Stimulated activated CD4-positive, alpha-beta T cell treated with anti-CD3 and anti-CD28 coated beads, Interleukin-2, amount 100 ng/mL, for 24 hours (primary cell): ENCODE data around the gene TRMT1.

Experiments
- DNase-seq, 2 donors: peaks; one replicate each; pipeline ENCODE4 v3.0.0-alpha.2; 2020

Gene TRMT1

GRCh38 chr19:13122980-13123957 is 6.7 kb upstream of the TRMT1 start:
- no peak for DNase-seq

DNA sequence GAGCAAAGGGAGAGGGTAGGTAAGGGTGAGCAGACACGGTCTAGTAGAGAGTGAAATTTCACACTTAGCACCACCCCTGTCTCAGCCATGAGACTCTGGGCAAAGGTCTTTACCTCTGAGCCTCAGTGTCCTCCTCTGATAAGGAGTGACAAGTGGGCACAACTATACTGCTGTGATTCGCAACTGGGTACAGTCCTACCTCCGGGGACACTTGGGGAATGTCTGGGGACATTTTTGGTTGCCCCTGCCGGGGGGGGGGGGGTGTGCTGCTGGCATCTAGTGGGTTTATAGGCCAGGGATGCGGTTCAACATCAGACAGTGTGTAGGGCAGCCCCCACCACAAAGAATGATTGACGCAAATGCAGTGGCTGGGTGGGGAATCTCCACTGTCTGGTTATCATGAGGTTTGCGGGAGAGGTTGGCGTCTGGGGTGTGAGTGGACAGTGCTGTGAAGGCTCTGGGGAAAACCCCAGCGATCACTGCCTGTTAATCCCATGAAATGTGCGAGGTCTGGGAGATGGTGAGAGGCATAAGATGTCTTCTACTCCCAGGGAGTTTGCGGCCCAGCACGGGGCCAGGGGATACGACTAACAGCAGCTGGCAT is 5.8 kb upstream of the TRMT1 start:
- no peak for DNase-seq

- no peak for DNase-seq
Observed at GRCh38 chr19:13121551-13122274, 5.2 kb upstream of the TRMT1 start.

DNA sequence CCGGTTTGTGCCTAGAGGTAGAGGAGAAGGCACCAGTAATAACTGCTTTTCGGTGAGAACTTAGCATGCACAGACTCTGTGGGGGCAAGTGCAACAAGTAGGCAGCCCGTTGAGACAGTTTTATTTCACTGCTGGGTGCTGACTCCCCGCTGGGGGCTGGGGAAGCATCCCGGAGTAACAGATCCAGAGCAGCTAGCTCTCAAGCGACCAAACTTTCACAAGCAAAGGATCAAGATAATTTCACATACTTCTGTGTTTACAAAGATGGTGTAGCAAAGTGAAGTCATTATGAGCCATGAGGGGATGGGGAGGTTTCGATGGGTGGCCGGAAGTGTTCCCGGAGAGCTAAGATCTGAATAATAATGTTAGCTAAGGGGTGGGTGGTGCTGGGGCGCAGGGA is 4.3 kb upstream of the TRMT1 start:
- no peak for DNase-seq

DNA sequence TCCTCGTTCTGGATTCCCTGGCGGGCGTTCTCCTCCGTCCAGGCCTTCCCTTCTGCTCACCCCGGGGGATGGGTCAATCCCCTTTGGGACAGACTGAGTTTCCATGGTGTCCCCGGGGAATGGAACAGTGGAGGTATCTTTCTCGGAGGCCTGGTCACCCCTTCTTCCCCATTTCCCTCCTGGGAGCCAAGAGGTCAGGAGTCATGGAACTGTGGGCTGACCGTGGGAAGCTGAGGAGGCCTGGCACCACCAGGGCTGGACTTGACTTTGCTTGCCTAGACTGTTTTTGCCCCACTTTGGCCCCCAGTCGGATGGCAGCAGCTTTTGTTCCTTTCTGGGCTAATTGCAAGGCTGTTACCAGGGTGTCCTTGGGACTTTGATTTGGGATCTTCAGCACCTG is 3.5 kb upstream of the TRMT1 start:
- DNase-seq: no peak

GRCh38 chr19:13119627-13120026 is 3.1 kb upstream of the TRMT1 start:
- DNase-seq: no peak

- DNase-seq: peak in 1 of 2 donors; percentile 65
Observed at GRCh38 chr19:13118424-13119193, 2.1 kb upstream of the TRMT1 start.

DNA sequence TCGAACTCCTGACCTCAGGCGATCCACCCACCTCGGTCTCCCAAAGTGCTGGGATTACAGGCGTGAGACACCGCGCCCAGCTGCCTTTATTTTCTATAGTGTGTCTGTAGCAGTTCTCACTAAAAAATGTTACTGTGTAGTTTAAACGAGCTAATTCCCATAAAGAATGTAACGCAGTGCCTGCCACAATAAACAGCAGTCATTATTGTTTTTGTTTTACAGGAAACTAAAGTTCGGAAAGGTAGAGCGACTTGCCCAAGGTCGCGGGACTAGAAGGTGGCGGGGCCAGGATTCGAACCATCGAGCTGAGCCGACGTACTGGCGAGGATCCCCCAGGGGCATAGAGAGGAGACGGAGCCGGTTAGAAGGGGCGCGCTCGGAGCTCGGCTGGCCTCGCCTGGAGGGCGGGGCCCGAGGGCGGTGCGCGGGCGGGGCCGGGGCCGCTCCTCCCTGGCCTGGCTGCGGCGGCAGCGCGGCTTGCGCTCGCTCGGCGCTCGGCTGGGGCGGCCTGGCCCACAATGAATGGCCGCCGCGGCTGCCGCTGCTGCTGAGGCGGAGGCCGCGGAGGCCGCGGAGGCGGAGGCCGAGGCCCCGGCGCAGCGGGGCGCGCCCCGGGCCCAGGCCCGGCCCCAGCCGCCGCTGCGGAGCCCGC is 1.4 kb upstream of the TRMT1 start, which contains the start of gene NACC1:
Gene NACC1, plus strand, starts transcription at position 493 of the 652 bp plus-strand sequence. CDS start 16,944 bp downstream, outside the sequence.
- peak; percentile 91 for DNase-seq

- no peak for DNase-seq
Observed at GRCh38 chr19:13117176-13117771, 734 bp upstream of the TRMT1 start.

GRCh38 chr19:13115936-13116281 is 631 bp downstream of the TRMT1 start:
- no peak for DNase-seq

DNA sequence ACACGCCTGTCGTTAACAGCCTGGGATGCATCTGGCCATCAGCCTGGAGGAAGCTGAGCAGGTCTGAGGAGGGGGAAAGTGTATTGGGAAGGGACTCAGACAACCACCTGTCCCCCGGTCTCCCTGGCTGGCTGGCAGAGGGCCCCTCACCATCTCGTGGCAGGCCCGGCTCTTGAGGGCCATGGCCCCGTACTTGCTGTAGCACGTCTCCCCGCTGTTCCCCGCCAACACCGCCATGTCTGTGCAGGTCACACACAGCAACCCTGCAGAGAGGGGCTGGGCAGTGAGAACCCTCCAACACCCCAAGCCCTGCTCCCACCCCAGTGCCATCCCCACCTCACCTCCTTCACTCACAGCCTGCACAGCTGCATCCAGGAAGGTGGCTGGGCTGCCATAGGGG is 4.0 kb downstream of the TRMT1 start:
- DNase-seq: no peak

GRCh38 chr19:13110099-13110610 is 6.4 kb downstream of the TRMT1 start:
- no peak for DNase-seq

GRCh38 chr19:13109361-13110098 is 7.0 kb downstream of the TRMT1 start:
- DNase-seq: no peak

DNA sequence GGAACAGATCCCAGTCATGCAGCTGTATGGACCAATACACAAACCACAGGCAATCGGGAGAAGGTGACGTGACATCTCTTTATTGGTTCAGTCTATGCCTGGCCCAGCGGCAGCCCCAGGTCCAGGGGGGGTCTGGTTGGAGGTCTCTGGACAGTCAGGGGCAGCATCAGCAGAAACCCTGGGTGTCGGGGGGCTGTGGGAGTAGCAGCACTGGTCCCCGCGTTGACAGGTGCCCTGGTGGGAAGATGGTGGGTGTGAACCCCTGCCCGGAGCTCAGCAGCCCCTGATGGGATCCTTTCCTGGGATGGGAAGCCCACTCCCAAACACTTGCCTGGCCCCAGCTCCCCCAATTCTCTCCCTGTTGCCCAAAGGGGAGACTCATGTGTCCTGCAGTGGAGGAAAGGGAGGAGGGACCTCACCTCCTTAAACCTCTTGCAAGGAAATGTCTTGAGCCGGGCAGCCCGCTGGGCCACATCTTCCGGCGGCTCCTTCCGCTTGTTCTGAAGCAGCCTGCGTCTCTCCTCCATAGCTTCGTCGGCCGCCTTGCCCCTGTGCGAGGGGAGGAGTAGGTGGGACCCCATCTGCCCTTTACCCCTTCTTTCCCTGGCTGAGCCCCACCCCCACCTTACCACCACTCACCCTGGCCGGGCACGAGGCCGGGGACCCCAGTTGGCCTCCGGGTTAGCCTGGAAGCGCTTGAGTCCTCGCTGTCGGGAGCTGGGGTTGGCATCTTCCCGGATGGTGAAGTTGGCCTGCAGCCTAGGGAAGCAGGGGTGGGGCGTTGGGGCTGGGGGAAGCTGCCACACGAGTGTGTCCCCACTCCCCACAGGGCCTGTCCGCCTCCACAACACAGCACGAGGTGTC is 11.5 kb downstream of the TRMT1 start:
- no peak for DNase-seq

- DNase-seq: peak; percentile 74 to 80
Observed at GRCh38 chr19:13104360-13104847, 12.1 kb downstream of the TRMT1 start.

DNA sequence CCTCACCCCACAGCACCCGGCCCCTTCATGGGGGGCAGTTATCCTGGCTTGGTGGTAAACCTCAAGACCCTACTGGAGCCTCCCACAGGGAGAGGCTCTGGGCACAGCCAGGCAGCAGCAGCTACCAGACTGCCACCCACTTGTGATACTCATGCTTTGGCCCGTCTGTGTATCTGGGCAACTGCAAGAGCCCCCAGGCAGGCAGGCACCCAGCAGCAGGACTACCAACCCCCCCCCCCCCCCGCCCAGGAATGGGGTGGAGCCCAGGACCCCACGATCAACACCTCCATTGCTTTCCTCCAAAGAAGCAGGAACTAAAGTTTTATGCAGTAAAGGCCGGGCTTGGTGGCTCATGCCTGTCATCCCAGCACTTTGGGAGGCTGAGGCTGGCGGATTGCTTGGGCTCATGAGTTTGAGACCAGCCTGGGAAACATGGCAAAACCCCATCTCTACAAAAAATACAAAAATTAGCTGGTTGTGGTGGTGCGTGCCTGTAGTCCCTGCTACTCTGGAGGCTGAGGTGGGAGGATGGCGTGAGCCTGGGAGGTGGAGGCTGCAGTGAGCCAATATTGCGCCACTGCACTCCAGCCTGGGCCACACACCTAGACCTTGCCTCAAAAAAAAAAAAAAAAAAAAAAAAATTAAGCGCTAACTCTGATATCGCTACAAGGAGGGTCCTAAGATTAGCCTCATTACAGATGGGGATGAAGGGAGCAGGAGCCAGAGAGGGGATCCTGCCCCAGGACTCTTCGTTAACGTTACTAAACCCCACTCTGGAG is 12.8 kb downstream of the TRMT1 start:
- no peak for DNase-seq

GRCh38 chr19:13102666-13103580 is 13.6 kb downstream of the TRMT1 start, which contains the start of gene LYL1:
Gene LYL1 (minus strand): TSS chr19:13102858. CDS start chr19:13101171, 1,687 bp downstream.
- DNase-seq: peak in 1 of 2 donors; percentile 64

DNA sequence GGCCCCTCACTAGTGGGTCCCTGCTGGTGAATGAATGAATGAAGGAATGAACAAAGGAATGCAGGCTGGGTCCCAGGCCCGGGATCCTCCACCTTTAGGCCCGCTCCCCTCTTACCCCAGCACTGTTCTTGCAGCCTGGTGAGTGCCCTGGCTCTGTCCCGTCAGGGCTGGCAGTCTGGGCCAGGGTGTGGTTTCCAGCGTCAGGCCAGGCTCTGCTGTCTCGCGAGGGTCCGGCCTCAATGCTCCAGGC is 14.2 kb downstream of the TRMT1 start:
- no peak for DNase-seq
